Spleen (tissue), 7 donors: ENCODE measurements around the gene MARK3.

Source experiments
- CTCF ChIP-seq, 11 experiments: fragments of 200-600 bp in 7 of 11; fragments of 450-650 bp in 4 of 11; sonication (generic) in 4 of 11; IDR thresholded peaks in 8 of 11; conservative IDR thresholded peaks in 3 of 11; 1 replicate in 7 of 11; 2 replicates in 4 of 11; pipeline versions ENCODE4 v1.4.0 to v1.8.0; 2016 to 2021; ENCODE audit warnings: antibody characterized with exemption in 11 of 11, inconsistent platforms in 4 of 11, mild to moderate bottlenecking in 1 of 11
- POLR2A ChIP-seq, 3 donors: fragments of 450-650 bp; IDR thresholded peaks; one replicate each; pipeline ENCODE4 v1.5.1; 2017; ENCODE audit warnings: antibody characterized with exemption in 3 of 3, mild to moderate bottlenecking in 1 of 3
- POLR2AphosphoS5 ChIP-seq, 3 donors: sonication (generic); formaldehyde crosslinking; IDR thresholded peaks; one replicate each; pipeline ENCODE4 v1.5.1; 2017; ENCODE audit warnings: antibody characterized with exemption in 3 of 3
- donor health status: DM: no; HTN: no; CAD: no; lungs with moderate emphysema.
- donor health status: DM: no; HTN: no; CAD: no.
- donor health status: DM: no; HTN: no; CAD: no.

- no peak for TF ChIP-seq POLR2AphosphoS5 (IDR thresholded peaks at IDR 0.05)
- TF ChIP-seq CTCF (IDR thresholded peaks at IDR 0.05 in 8 of 11, conservative IDR thresholded peaks at IDR 0.05 in 3 of 11), result no peak
- TF ChIP-seq POLR2A (IDR thresholded peaks at IDR 0.05), result no peak
Observed at GRCh38 chr14:103377522-103378037, 7.6 kb upstream of the MARK3 start.
